NOMO-1 treated with dmso at 0.1 percent for 144 hours (cell line): ENCODE results near the gene AIFM1.

Experiments
- DNase-seq: peaks from one replicate; lab custom pipeline; 2025; ENCODE audit not compliant: unreplicated experiment; lab: John Stamatoyannopoulos, UW

The AIFM1 gene

GRCh38 chrX:130094696-130095095 lies 70.9 kb downstream of the AIFM1 start:
- DNase-seq, result no peak

- no peak for DNase-seq
Measured at GRCh38 chrX:130093271-130093670, 72.4 kb downstream of the AIFM1 start.

GRCh38 chrX:130091980-130092522 lies 73.6 kb downstream of the AIFM1 start:
- DNase-seq, result peak; percentile 85

- DNase-seq, result no peak
Measured at GRCh38 chrX:130090364-130090763, 75.3 kb downstream of the AIFM1 start.

- peak; percentile 85 for DNase-seq
Measured at GRCh38 chrX:130086447-130087206, 79.0 kb downstream of the AIFM1 start.

GRCh38 chrX:130085551-130086446 lies 79.8 kb downstream of the AIFM1 start:
- DNase-seq, result no peak

GRCh38 chrX:130084631-130085237 lies 80.9 kb downstream of the AIFM1 start:
- DNase-seq, result peak; percentile 80

GRCh38 chrX:130083656-130084382 lies 81.8 kb downstream of the AIFM1 start:
- DNase-seq, result peak; percentile 71

GRCh38 chrX:130083107-130083490 lies 82.5 kb downstream of the AIFM1 start:
- DNase-seq, result no peak

- DNase-seq, result peak; percentile 84
Measured at GRCh38 chrX:130082244-130083106, 83.2 kb downstream of the AIFM1 start.

- no peak for DNase-seq
Measured at GRCh38 chrX:130081421-130082045, 84.1 kb downstream of the AIFM1 start.

- no peak for DNase-seq
Measured at GRCh38 chrX:130080791-130081367, 84.8 kb downstream of the AIFM1 start.

- peak; percentile 37 for DNase-seq
Measured at GRCh38 chrX:130079824-130080406, 85.7 kb downstream of the AIFM1 start.
